ENCODE results near the gene RHOG.

RHOG gene

GRCh38 chr11:3878258-3878584, 37.5 kb upstream of the RHOG start:
- Histone ChIP-seq H3K4me3 (ENCODE audit: low read length) (no peak overlapping the region), H3K9me2 (replicated peaks; ENCODE audit: insufficient read depth, low read length) (no peaks in the 10 kb centered on the region), H3K27me3 (replicated peaks; ENCODE audit: insufficient read depth, low read length) (no peaks in the 10 kb centered on the region), H3K9ac (ENCODE audit: low read length) (no peak overlapping the region), H3K9me3 (replicated peaks; ENCODE audit: insufficient read depth, low read length) (no peaks in the 10 kb centered on the region), H2AFZ (ENCODE audit: low read length) (no peak overlapping the region), H3F3A (ENCODE audit: insufficient read depth, low read length) (no peaks in the 10 kb centered on the region), H3K27ac (ENCODE audit: low read length) (no peak overlapping the region), H3K36me3 (replicated peaks; ENCODE audit: insufficient read depth, low read length) (no peaks in the 10 kb centered on the region), H3K4me1 (ENCODE audit: low read length) (peaks cover 24% of the 10 kb centered on the region), H3K4me2 (ENCODE audit: low read depth, low read length) (no peak overlapping the region), H4K20me1 (ENCODE audit: insufficient read depth, low read length) (peaks cover 19% of the 10 kb centered on the region; the same call in 1 of the 2 replicates), H3K79me2 (ENCODE audit: low read length) (peaks cover 98% of the 10 kb centered on the region)
- TF ChIP-seq EZH2 (optimal IDR thresholded peaks at IDR 0.05; ENCODE audit: low read depth, low read length): no peak
- no peak for TF ChIP-seq EZH2phosphoT487 (IDR thresholded peaks at IDR 0.05; ENCODE audit: low read length)
- TF ChIP-seq, protein P1, sequence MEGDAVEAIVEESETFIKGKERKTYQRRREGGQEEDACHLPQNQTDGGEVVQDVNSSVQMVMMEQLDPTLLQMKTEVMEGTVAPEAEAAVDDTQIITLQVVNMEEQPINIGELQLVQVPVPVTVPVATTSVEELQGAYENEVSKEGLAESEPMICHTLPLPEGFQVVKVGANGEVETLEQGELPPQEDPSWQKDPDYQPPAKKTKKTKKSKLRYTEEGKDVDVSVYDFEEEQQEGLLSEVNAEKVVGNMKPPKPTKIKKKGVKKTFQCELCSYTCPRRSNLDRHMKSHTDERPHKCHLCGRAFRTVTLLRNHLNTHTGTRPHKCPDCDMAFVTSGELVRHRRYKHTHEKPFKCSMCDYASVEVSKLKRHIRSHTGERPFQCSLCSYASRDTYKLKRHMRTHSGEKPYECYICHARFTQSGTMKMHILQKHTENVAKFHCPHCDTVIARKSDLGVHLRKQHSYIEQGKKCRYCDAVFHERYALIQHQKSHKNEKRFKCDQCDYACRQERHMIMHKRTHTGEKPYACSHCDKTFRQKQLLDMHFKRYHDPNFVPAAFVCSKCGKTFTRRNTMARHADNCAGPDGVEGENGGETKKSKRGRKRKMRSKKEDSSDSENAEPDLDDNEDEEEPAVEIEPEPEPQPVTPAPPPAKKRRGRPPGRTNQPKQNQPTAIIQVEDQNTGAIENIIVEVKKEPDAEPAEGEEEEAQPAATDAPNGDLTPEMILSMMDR (IDR thresholded peaks at IDR 0.05; ENCODE audit: low read length): no peak
- no peak for DNase-seq

DNA sequence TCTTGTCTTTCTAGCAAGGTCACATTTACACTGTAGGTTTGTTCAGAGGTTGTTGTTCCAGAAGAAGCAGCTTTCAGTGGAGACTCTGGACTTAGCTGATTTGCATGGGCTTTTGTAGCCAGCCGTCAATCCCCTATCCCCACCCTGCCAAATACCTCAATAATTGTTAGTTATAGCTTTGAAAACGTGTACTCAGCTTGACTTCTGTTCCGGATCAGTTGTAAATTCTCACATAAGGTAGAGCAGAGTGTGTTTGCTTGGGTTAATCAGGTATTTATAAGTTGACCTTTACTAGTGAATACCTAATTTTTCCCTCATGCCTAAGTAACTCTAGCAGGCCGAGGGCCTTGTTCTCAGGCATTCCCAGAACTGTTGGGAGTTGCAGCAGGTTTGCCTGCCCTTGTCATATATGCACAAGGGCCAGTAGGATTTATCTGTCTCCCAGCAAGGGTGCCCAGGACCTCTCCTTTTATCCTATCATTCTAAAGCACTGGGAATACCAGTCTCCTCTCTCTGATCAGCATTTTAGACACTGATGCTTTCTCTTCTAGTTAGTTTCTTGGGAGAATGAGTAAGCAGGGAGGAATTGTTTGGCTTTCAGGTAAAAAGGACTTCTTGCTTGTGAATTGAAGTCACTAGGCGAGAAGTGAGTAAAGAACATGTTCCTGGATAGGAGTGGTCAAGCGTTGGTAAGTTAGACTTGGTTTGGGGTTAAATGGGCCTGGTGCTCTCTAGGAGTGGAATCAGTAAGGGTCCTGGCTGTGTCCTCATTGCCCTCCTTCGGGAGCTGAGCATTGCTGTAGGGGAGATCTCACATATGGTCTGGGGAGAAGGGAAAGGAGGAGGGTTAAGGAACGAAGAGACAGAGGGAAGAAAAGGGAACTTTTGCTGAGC, 36.9 kb upstream of the RHOG start:
- H3K9me3 ChIP-seq (replicated peaks; ENCODE audit: insufficient read depth, low read length): no peaks in the 10 kb centered on the region
- no peak overlapping the region for H3K27ac ChIP-seq (ENCODE audit: low read length)
- H3K9me2 ChIP-seq (replicated peaks; ENCODE audit: insufficient read depth, low read length): no peaks in the 10 kb centered on the region
- H3K9ac ChIP-seq (ENCODE audit: low read length): no peak overlapping the region
- H3K4me1 ChIP-seq (ENCODE audit: low read length): peaks cover 24% of the 10 kb centered on the region
- TF ChIP-seq EZH2 (optimal IDR thresholded peaks at IDR 0.05; ENCODE audit: low read depth, low read length): no peak
- H2AFZ ChIP-seq (ENCODE audit: low read length): no peak overlapping the region
- H3K4me3 ChIP-seq (ENCODE audit: low read length): no peak overlapping the region
- no peak for DNase-seq
- H3K27me3 ChIP-seq (replicated peaks; ENCODE audit: insufficient read depth, low read length): no peaks in the 10 kb centered on the region
- peaks cover 19% of the 10 kb centered on the region; the same call in 1 of the 2 replicates for H4K20me1 ChIP-seq (ENCODE audit: insufficient read depth, low read length)
- H3F3A ChIP-seq (ENCODE audit: insufficient read depth, low read length): no peaks in the 10 kb centered on the region
- no peak overlapping the region for H3K4me2 ChIP-seq (ENCODE audit: low read depth, low read length)
- no peaks in the 10 kb centered on the region for H3K36me3 ChIP-seq (replicated peaks; ENCODE audit: insufficient read depth, low read length)
- H3K79me2 ChIP-seq (ENCODE audit: low read length): peaks cover 97% of the 10 kb centered on the region

GRCh38 chr11:3876613-3877012, 35.9 kb upstream of the RHOG start:
- H4K20me1 ChIP-seq (ENCODE audit: insufficient read depth, low read length): peaks cover 19% of the 10 kb centered on the region; the same call in 1 of the 2 replicates
- H3K27me3 ChIP-seq (replicated peaks; ENCODE audit: insufficient read depth, low read length): no peaks in the 10 kb centered on the region
- no peaks in the 10 kb centered on the region for H3F3A ChIP-seq (ENCODE audit: insufficient read depth, low read length)
- no peaks in the 10 kb centered on the region for H3K36me3 ChIP-seq (replicated peaks; ENCODE audit: insufficient read depth, low read length)
- H3K9me3 ChIP-seq (replicated peaks; ENCODE audit: insufficient read depth, low read length): no peaks in the 10 kb centered on the region
- peaks cover 27% of the 10 kb centered on the region for H3K4me1 ChIP-seq (ENCODE audit: low read length)
- no peak overlapping the region for H3K9ac ChIP-seq (ENCODE audit: low read length)
- H3K4me2 ChIP-seq (ENCODE audit: low read depth, low read length): no peak overlapping the region
- no peaks in the 10 kb centered on the region for H3K9me2 ChIP-seq (replicated peaks; ENCODE audit: insufficient read depth, low read length)
- no peak overlapping the region for H3K4me3 ChIP-seq (ENCODE audit: low read length)
- no peak for DNase-seq
- no peak for TF ChIP-seq EZH2 (optimal IDR thresholded peaks at IDR 0.05; ENCODE audit: low read depth, low read length)
- no peak for TF ChIP-seq EZH2phosphoT487 (IDR thresholded peaks at IDR 0.05; ENCODE audit: low read length)
- TF ChIP-seq, protein P1 (IDR thresholded peaks at IDR 0.05; ENCODE audit: low read length): no peak
- no peak overlapping the region for H3K27ac ChIP-seq (ENCODE audit: low read length)
- H3K79me2 ChIP-seq (ENCODE audit: low read length): peaks cover 96% of the 10 kb centered on the region
- H2AFZ ChIP-seq (ENCODE audit: low read length): no peak overlapping the region

Measured in MM.1S (cell line).